Stomach (tissue), 9 donors: ENCODE data around the gene TRAF7. TPM values are rescaled to one million over a fixed set of nuclear protein-coding genes. Genes with fewer than 3 reads are reported as not detected.
A peak's percentile ranks its signal among the peaks of the same experiment; 100 is the strongest.

Experiments
- DNase-seq, 2 donors: peaks; one replicate each; pipeline versions ENCODE4 v3.0.0 to v3.0.0-alpha.2; 2013 to 2019
- H3K27ac ChIP-seq, 5 donors: fragments of 200-600 bp in 4 of 5; sonication (generic) in 4 of 5; one replicate each; pipeline ENCODE4 v1.5.1; 2013 to 2019; ENCODE audit warnings: mild to moderate bottlenecking in 1 of 5, moderate library complexity in 1 of 5
- H3K27me3 ChIP-seq, 3 donors: fragments of 200-600 bp; sonication (generic); one replicate each; pipeline ENCODE4 v1.5.1; 2017 to 2019; ENCODE audit warnings: mixed run types in 1 of 3
- H3K36me3 ChIP-seq, 4 donors: fragments of 200-600 bp; sonication (generic); 1 replicate in 3 of 4; 2 replicates in 1 of 4; pipeline ENCODE4 v1.5.1; 2016 to 2019
- H3K4me1 ChIP-seq, 4 donors: fragments of 200-600 bp; sonication (generic); one replicate each; pipeline ENCODE4 v1.5.1; 2016 to 2019
- H3K4me3 ChIP-seq, 4 donors: fragments of 200-600 bp; sonication (generic) in 3 of 4; one replicate each; pipeline ENCODE4 v1.5.1; 2016 to 2019; ENCODE audit warnings: mild to moderate bottlenecking in 1 of 4
- H3K9me3 ChIP-seq, 4 donors: fragments of 200-600 bp; sonication (generic); one replicate each; pipeline ENCODE4 v1.5.1; 2016 to 2019
- CTCF ChIP-seq, 7 experiments: fragments of 450-650 bp in 4 of 7; fragments of 200-600 bp in 3 of 7; sonication (generic) in 3 of 7; IDR thresholded peaks; one replicate each; pipeline ENCODE4 v1.5.1; 2016 to 2019; ENCODE audit warnings: antibody characterized with exemption in 7 of 7, control low read depth in 2 of 7, mild to moderate bottlenecking in 1 of 7
- EP300 ChIP-seq: sonication (generic); formaldehyde crosslinking; IDR thresholded peaks from one replicate; pipeline ENCODE4 v1.6.1; 2017; ENCODE audit warnings: antibody characterized with exemption
- POLR2A ChIP-seq, 4 donors: fragments of 450-650 bp; IDR thresholded peaks; one replicate each; pipeline ENCODE4 v1.6.1; 2016; ENCODE audit warnings: antibody characterized with exemption in 4 of 4, control low read depth in 2 of 4, mild to moderate bottlenecking in 1 of 4, moderate library complexity in 1 of 4
- POLR2AphosphoS5 ChIP-seq, 3 donors: sonication (generic); formaldehyde crosslinking; IDR thresholded peaks; one replicate each; pipeline ENCODE4 v1.6.1; 2016; ENCODE audit warnings: antibody characterized with exemption in 3 of 3
- WGBS, 5 donors: extraction: QIAGEN DNeasy Blood & Tissue Kit in 3 of 5; methylation state at CpG; one replicate each; pipeline versions ENCODE4 v1.1.5 to v1.1.7; 2013 to 2018; 5-methylcytosine and 5-hydroxymethylcytosine counted together
- intact Hi-C: fragments of 100-400 bp; cut with DNase I; formaldehyde crosslinking; loops from one replicate; pipeline ENCODE4 v1.15.1; 2023; ENCODE audit warnings: low total_unique reads
- polyA plus RNA-seq, 3 donors: library from polyadenylated mRNA; stranded (reverse); fragments of 200-250 nt; gene quantifications; one replicate each; pipeline ENCODE4 v1.2.3, GENCODE V29; 2013
- total RNA-seq, 5 donors: library from RNA; depleted of rRNA; stranded (reverse); fragments of >200 nt; gene quantifications; one replicate each; pipeline versions ENCODE4 v1.1.0 to v1.2.3, GENCODE V29; 2014 to 2016
- donor health status: healthy with polysubstance abuse.
- donor health status: Bipolar disorder and iron deficiency.
- donor health status: healthy.

TRAF7 gene
- total and polyA plus RNA-seq, 8 donors: 20.9 to 204 (median 38.5) TPM

- H3K4me3 ChIP-seq: no peak overlapping the region
- H3K27me3 ChIP-seq: peaks cover 0 to 4% (median 0%) of the 10 kb centered on the region in 3 donors
- peak in 1 of 2 donors; percentile 14 for DNase-seq
- peak overlapping the region; percentile 87 to 97 (median 87) for H3K27ac ChIP-seq
- no peaks in the 10 kb centered on the region for H3K9me3 ChIP-seq
- 42 to 68% (median 55%) methylated on average over 5 to 6 of the region's 6 CpGs for WGBS, 5 donors
- no peak for TF ChIP-seq POLR2A (IDR thresholded peaks at IDR 0.05)
- TF ChIP-seq CTCF (IDR thresholded peaks at IDR 0.05): no peak
- TF ChIP-seq EP300: no peak
- TF ChIP-seq POLR2AphosphoS5 (IDR thresholded peaks at IDR 0.05): no peak
- intact Hi-C loops: no loop called here
- H3K36me3 ChIP-seq: peaks cover 8 to 13% (median 12%) of the 10 kb centered on the region in 4 donors
- peaks cover 45 to 60% (median 52%) of the 10 kb centered on the region in 4 donors for H3K4me1 ChIP-seq
These were observed 8.2 kb upstream of the TRAF7 start for GRCh38 chr16:2147378-2147777.

GRCh38 chr16:2147981-2148671 is 7.5 kb upstream of the TRAF7 start, which contains the start of gene RAB26:
TSS of gene RAB26 (plus strand) at chr16:2148625. CDS start at chr16:2148784, 159 bp downstream.
- H3K9me3 ChIP-seq: no peaks in the 10 kb centered on the region
- peaks cover 53 to 67% (median 59%) of the 10 kb centered on the region in 4 donors for H3K4me1 ChIP-seq
- peaks cover 0 to 4% (median 0%) of the 10 kb centered on the region in 3 donors for H3K27me3 ChIP-seq
- H3K4me3 ChIP-seq: peak within 1 kb of the TSS; percentile 45 to 61 (median 50)
- peaks cover 8 to 13% (median 12%) of the 10 kb centered on the region in 4 donors for H3K36me3 ChIP-seq
- WGBS, 5 donors: 0 to 15% (median 4%) methylated on average over 3 to 55 of the region's 55 CpGs
- intact Hi-C loops: no loop called here
- peak; percentile 94 to 95 for DNase-seq
- peak within 1 kb of the TSS; percentile 87 to 97 (median 87) for H3K27ac ChIP-seq
- TF ChIP-seq EP300 (no peak), CTCF (IDR thresholded peaks at IDR 0.05) (no peak), POLR2AphosphoS5 (IDR thresholded peaks at IDR 0.05) (peak in 2 of 3 donors; percentile 63 to 69), POLR2A (IDR thresholded peaks at IDR 0.05) (no peak)

GRCh38 chr16:2148714-2149629 is 6.6 kb upstream of the TRAF7 start:
- peaks cover 8 to 13% (median 12%) of the 10 kb centered on the region in 4 donors for H3K36me3 ChIP-seq
- H3K27ac ChIP-seq: peak overlapping the region; percentile 73 to 97 (median 87)
- H3K4me3 ChIP-seq: peak overlapping the region; percentile 45 to 61 (median 50)
- DNase-seq: peak; percentile 48 to 73
- H3K4me1 ChIP-seq: peaks cover 59 to 76% (median 68%) of the 10 kb centered on the region in 4 donors
- intact Hi-C loops: no loop called here
- no peak for TF ChIP-seq POLR2AphosphoS5 (IDR thresholded peaks at IDR 0.05)
- TF ChIP-seq POLR2A (IDR thresholded peaks at IDR 0.05): no peak
- no peak for TF ChIP-seq CTCF (IDR thresholded peaks at IDR 0.05)
- no peak for TF ChIP-seq EP300
- H3K27me3 ChIP-seq: peaks cover 0 to 4% (median 0%) of the 10 kb centered on the region in 3 donors
- H3K9me3 ChIP-seq: no peaks in the 10 kb centered on the region
- 1 to 2% (median 2%) methylated on average over 21 to 62 of the region's 62 CpGs for WGBS, 5 donors
